ENCODE results near the gene PTCHD1. TPM values are rescaled to one million over a fixed set of nuclear protein-coding genes. Genes with fewer than 3 reads are reported as not detected.

The PTCHD1 gene
- polyA plus RNA-seq, 1 donor from 2014 or later: 10.0 TPM

- Histone ChIP-seq H3K9me3 (ENCODE audit: low read length) (no peaks in the 10 kb centered on the region), H3K27ac (ENCODE audit: low read length) (no peak overlapping the region), H3K4me2 (ENCODE audit: low read length) (no peak overlapping the region), H3K79me2 (replicated peaks; ENCODE audit: insufficient read depth, low read length) (no peaks in the 10 kb centered on the region), H3F3A (ENCODE audit: insufficient read depth, low read length, poor library complexity, severe bottlenecking) (no peaks in the 10 kb centered on the region), H3K36me3 (ENCODE audit: insufficient read depth, low read length) (no peaks in the 10 kb centered on the region), H3K4me3 (ENCODE audit: low read length) (no peak overlapping the region), H4K20me1 (ENCODE audit: insufficient read depth) (no peaks in the 10 kb centered on the region), H2AFZ (ENCODE audit: low read depth, low read length) (no peak overlapping the region), H3K9me2 (ENCODE audit: insufficient read depth, low read length) (no peaks in the 10 kb centered on the region), H3K27me3 (ENCODE audit: insufficient read depth, low read depth, low read length) (no peaks in the 10 kb centered on the region), H3K9ac (ENCODE audit: low read length) (no peak overlapping the region)
- TF ChIP-seq EZH2 (IDR thresholded peaks at IDR 0.05; ENCODE audit: borderline replicate concordance, insufficient read depth, low read length, poor library complexity, severe bottlenecking): no peak
- TF ChIP-seq EP300 (conservative IDR thresholded peaks at IDR 0.05; ENCODE audit: poor library complexity, severe bottlenecking): no peak
- no peak for TF ChIP-seq CTCF (IDR thresholded peaks at IDR 0.05; ENCODE audit: poor library complexity, severe bottlenecking)
- no peak for TF ChIP-seq RAD21 (conservative IDR thresholded peaks at IDR 0.05)
- no peak for TF ChIP-seq SMC3 (conservative IDR thresholded peaks at IDR 0.05; ENCODE audit: poor library complexity)
- TF ChIP-seq REST (IDR thresholded peaks at IDR 0.05; ENCODE audit: borderline replicate concordance): no peak
- TF ChIP-seq MXI1 (conservative IDR thresholded peaks at IDR 0.05; ENCODE audit: poor library complexity, severe bottlenecking): no peak
These were observed 99.8 kb downstream of the PTCHD1 start for GRCh38 chrX:23434356-23434884.

- no peaks in the 10 kb centered on the region for H3F3A ChIP-seq (ENCODE audit: insufficient read depth, low read length, poor library complexity, severe bottlenecking)
- H3K9me2 ChIP-seq (ENCODE audit: insufficient read depth, low read length): no peaks in the 10 kb centered on the region
- no peak overlapping the region for H3K4me2 ChIP-seq (ENCODE audit: low read length)
- H3K36me3 ChIP-seq (ENCODE audit: insufficient read depth, low read length): no peaks in the 10 kb centered on the region
- no peak overlapping the region for H3K9ac ChIP-seq (ENCODE audit: low read length)
- no peaks in the 10 kb centered on the region for H3K79me2 ChIP-seq (replicated peaks; ENCODE audit: insufficient read depth, low read length)
- TF ChIP-seq EP300 (conservative IDR thresholded peaks at IDR 0.05; ENCODE audit: poor library complexity, severe bottlenecking) (no peak), EZH2 (IDR thresholded peaks at IDR 0.05; ENCODE audit: borderline replicate concordance, insufficient read depth, low read length, poor library complexity, severe bottlenecking) (no peak), SMC3 (conservative IDR thresholded peaks at IDR 0.05; ENCODE audit: poor library complexity) (no peak), RAD21 (conservative IDR thresholded peaks at IDR 0.05) (no peak), POLR2AphosphoS5 (IDR thresholded peaks at IDR 0.05) (no peak), REST (IDR thresholded peaks at IDR 0.05; ENCODE audit: borderline replicate concordance) (no peak), TAF1 (IDR thresholded peaks at IDR 0.05; ENCODE audit: low read depth) (no peak), MXI1 (conservative IDR thresholded peaks at IDR 0.05; ENCODE audit: poor library complexity, severe bottlenecking) (no peak), CTCF (IDR thresholded peaks at IDR 0.05; ENCODE audit: poor library complexity, severe bottlenecking) (no peak)
- no peak overlapping the region for H3K27ac ChIP-seq (ENCODE audit: low read length)
- no peaks in the 10 kb centered on the region for H3K9me3 ChIP-seq (ENCODE audit: low read length)
- H2AFZ ChIP-seq (ENCODE audit: low read depth, low read length): no peak overlapping the region
- H3K4me3 ChIP-seq (ENCODE audit: low read length): no peak overlapping the region
- H4K20me1 ChIP-seq (ENCODE audit: insufficient read depth): no peaks in the 10 kb centered on the region
- no peaks in the 10 kb centered on the region for H3K27me3 ChIP-seq (ENCODE audit: insufficient read depth, low read depth, low read length)
These were observed 100.5 kb downstream of the PTCHD1 start for GRCh38 chrX:23435108-23435507.
